Measurements from ENCODE around the gene TAP2.
"Not testable (repeated sequence)": the region's sequence is repeated elsewhere in the genome, so short reads cannot be mapped to it uniquely, and the experiment has no call there.

The TAP2 gene

GRCh38 chr6:32838114-32838958 is at the start of gene TAP2:
Gene TAP2, minus strand, starts transcription at chr6:32838739. Its CDS starts 506 bp downstream, at chr6:32838233.
- DNase-seq, result peak; percentile 86

GRCh38 chr6:32887616-32888015 is 49.1 kb upstream of the TAP2 start:
- DNase-seq, result no peak

- DNase-seq, result peak; percentile 21
These were observed 48.3 kb upstream of the TAP2 start for GRCh38 chr6:32886681-32887383.

GRCh38 chr6:32885698-32886286 is 47.3 kb upstream of the TAP2 start:
- peak; percentile 54 for DNase-seq

- DNase-seq, result no peak
These were observed 45.2 kb upstream of the TAP2 start for GRCh38 chr6:32883789-32884188.

- DNase-seq, result no peak
These were observed 44.3 kb upstream of the TAP2 start for GRCh38 chr6:32882879-32883250.

GRCh38 chr6:32880962-32881361 is 42.4 kb upstream of the TAP2 start:
- not testable (repeated sequence) for DNase-seq

- DNase-seq, result no peak
These were observed 41.2 kb upstream of the TAP2 start for GRCh38 chr6:32879691-32880090.

- no peak for DNase-seq
These were observed 38.1 kb upstream of the TAP2 start for GRCh38 chr6:32876603-32877002.

- DNase-seq, result not testable (repeated sequence)
These were observed 35.4 kb upstream of the TAP2 start for GRCh38 chr6:32873947-32874346.

- DNase-seq, result peak; percentile 40
These were observed 29.8 kb upstream of the TAP2 start for GRCh38 chr6:32868257-32868788.

GRCh38 chr6:32867554-32868256 is 29.2 kb upstream of the TAP2 start:
- no peak for DNase-seq

- DNase-seq, result no peak
These were observed 28.5 kb upstream of the TAP2 start for GRCh38 chr6:32867022-32867477.

- DNase-seq, result no peak
These were observed 27.3 kb upstream of the TAP2 start for GRCh38 chr6:32865724-32866443.

- DNase-seq, result no peak
These were observed 24.2 kb upstream of the TAP2 start for GRCh38 chr6:32862725-32863124.

- no peak for DNase-seq
These were observed 22.1 kb upstream of the TAP2 start for GRCh38 chr6:32860674-32861073.

- no peak for DNase-seq
These were observed 19.7 kb upstream of the TAP2 start for GRCh38 chr6:32858194-32858593.

- no peak for DNase-seq
These were observed 18.8 kb upstream of the TAP2 start for GRCh38 chr6:32857156-32857891.

GRCh38 chr6:32855467-32856174 is 17.1 kb upstream of the TAP2 start:
- no peak for DNase-seq

- no peak for DNase-seq
These were observed 16.0 kb upstream of the TAP2 start for GRCh38 chr6:32854376-32855178.

Measured in COR-L47 (cell line).